PC-3 (cell line): Measurements from ENCODE around the gene COMT. TPM values are rescaled to one million over a fixed set of nuclear protein-coding genes. Genes with fewer than 3 reads are reported as not detected.

Experiments used
- ATAC-seq: fragments of 200-7000 bp; cut with Tn5 transposase; 2 replicates; pipeline ENCODE4 v1.9.1; 2020; ENCODE audit warnings: mild to moderate bottlenecking, moderate library complexity
- BruUV-seq: library from RNA; stranded (reverse); fragments of 400-500 nt; replicated peaks from 2 replicates; lab custom pipeline; 2021; lab: Mats Ljungman, UMichigan
- CTCF ChIA-PET: fragments of 300-600 bp; sonication (Branson Sonifier 250); formaldehyde crosslinking; loops from one replicate; lab custom pipeline; 2022; ENCODE audit warnings: antibody characterized with exemption; lab: Charles Lee
- POLR2A ChIA-PET: fragments of 300-600 bp; sonication (Branson Sonifier 250); formaldehyde crosslinking; loops from one replicate; lab custom pipeline; 2022; ENCODE audit warnings: antibody characterized with exemption; ENCODE audit not compliant: unreplicated experiment; lab: Charles Lee
- DNase-seq: peaks from one replicate; pipeline ENCODE4 v3.0.0-alpha.2; 2015
- H2AFZ ChIP-seq: fragments of 300-600 bp; sonication (generic); 2 replicates; pipeline ENCODE4 v1.6.0; 2016; ENCODE audit warnings: antibody characterized with exemption, low read length
- H3F3A ChIP-seq: fragments of 300-600 bp; sonication (generic); one replicate; pipeline ENCODE4 v1.6.0; 2017; ENCODE audit warnings: antibody characterized with exemption, low read length, control low read depth, mild to moderate bottlenecking; ENCODE audit not compliant: unreplicated experiment
- H3K27ac ChIP-seq: fragments of 300-600 bp; sonication (generic); 2 replicates; pipeline ENCODE4 v1.5.1; 2016; ENCODE audit warnings: mild to moderate bottlenecking, low read length
- H3K27me3 ChIP-seq: fragments of 300-600 bp; sonication (generic); 2 replicates; pipeline ENCODE4 v1.6.1; 2016; ENCODE audit warnings: low read length, mixed read lengths
- H3K36me3 ChIP-seq: fragments of 300-600 bp; sonication (generic); 2 replicates; pipeline ENCODE4 v1.6.1; 2016; ENCODE audit warnings: low read depth, mixed run types, low read length, mixed read lengths
- H3K4me1 ChIP-seq: fragments of 300-600 bp; sonication (generic); 2 replicates; pipeline ENCODE4 v1.5.1; 2016; ENCODE audit warnings: low read length; ENCODE audit not compliant: insufficient read depth
- H3K4me2 ChIP-seq: fragments of 300-600 bp; sonication (generic); 2 replicates; pipeline ENCODE4 v1.6.0; 2016; ENCODE audit warnings: low read length
- H3K4me3 ChIP-seq: fragments of 300-600 bp; sonication (generic); 2 replicates; pipeline ENCODE4 v1.5.1; 2016; ENCODE audit warnings: mild to moderate bottlenecking, low read length, mixed read lengths
- H3K79me2 ChIP-seq: fragments of 300-600 bp; sonication (generic); 2 replicates; pipeline ENCODE4 v1.6.1; 2017; ENCODE audit warnings: low read length, mixed read lengths
- H3K9ac ChIP-seq: fragments of 300-600 bp; sonication (generic); 2 replicates; pipeline ENCODE4 v1.6.0; 2016; ENCODE audit warnings: mild to moderate bottlenecking, low read length
- H3K9me2 ChIP-seq: fragments of 300-600 bp; sonication (generic); replicated peaks from 2 replicates; pipeline ENCODE4 v1.6.1; 2016; ENCODE audit warnings: mixed run types, low read length, mixed read lengths
- H3K9me3 ChIP-seq: fragments of 300-600 bp; sonication (generic); 2 replicates; pipeline ENCODE4 v1.6.1; 2016; ENCODE audit warnings: low read length, mixed read lengths
- H4K20me1 ChIP-seq: fragments of 300-600 bp; sonication (generic); 2 replicates; pipeline ENCODE4 v1.6.1; 2016; ENCODE audit warnings: low read length, mixed read lengths
- CTCF ChIP-seq: fragments of 300-600 bp; sonication (generic); conservative IDR thresholded peaks from 2 replicates; pipeline ENCODE4 v1.5.1; 2017; ENCODE audit warnings: antibody characterized with exemption, low read depth, mild to moderate bottlenecking, low read length
- EZH2 ChIP-seq: fragments of 300-600 bp; sonication (generic); IDR thresholded peaks from one replicate; pipeline ENCODE4 v1.6.1; 2017; ENCODE audit warnings: antibody characterized with exemption, mild to moderate bottlenecking, low read length; ENCODE audit not compliant: unreplicated experiment
- EZH2phosphoT487 ChIP-seq: fragments of 300-600 bp; sonication (generic); IDR thresholded peaks from 2 replicates; pipeline ENCODE4 v1.6.1; 2018; ENCODE audit warnings: mild to moderate bottlenecking, antibody characterized with exemption, low read length, borderline replicate concordance
- intact Hi-C: fragments of 100-400 bp; cut with micrococcal nuclease; formaldehyde crosslinking; loops from 2 replicates; pipeline ENCODE4 v1.9.0; 2023
- total RNA-seq: library from RNA; depleted of rRNA; stranded (reverse); fragments of >200 nt; gene quantifications from 2 replicates; pipeline ENCODE4 v1.2.3, GENCODE V29; 2014

COMT gene
- total RNA-seq, 1 experiment from 2014 or later = 204 TPM

- H3F3A ChIP-seq = no peaks in the 10 kb centered on the region
- DNase-seq = no peak
- H3K9me2 ChIP-seq = no peaks in the 10 kb centered on the region
- no peak overlapping the region for H3K4me3 ChIP-seq
- no peak for ATAC-seq
- intact Hi-C loops = no loop called here
- no peaks in the 10 kb centered on the region for H3K79me2 ChIP-seq
- no peak overlapping the region for H3K9ac ChIP-seq
- H4K20me1 ChIP-seq = no peaks in the 10 kb centered on the region
- no peaks in the 10 kb centered on the region for H3K27me3 ChIP-seq
- POLR2A ChIA-PET = no interaction called here
- no TSS peak for BruUV-seq
- peaks cover 6% of the 10 kb centered on the region; the same call in 1 of the 2 replicates for H3K9me3 ChIP-seq
- H3K4me1 ChIP-seq = no peaks in the 10 kb centered on the region
- TF ChIP-seq CTCF (no peak), EZH2 (no peak), EZH2phosphoT487 (no peak)
- CTCF ChIA-PET = no interaction called here
- no peak overlapping the region for H3K4me2 ChIP-seq
- H3K36me3 ChIP-seq = 0 out of 2 replicates have a peak, but pooled peaks cover 3% of the 10 kb centered on the region
- H2AFZ ChIP-seq = no peak overlapping the region
- no peak overlapping the region for H3K27ac ChIP-seq
Measured at GRCh38 chr22:20000246-20001081, 58.9 kb downstream of the COMT start.

DNA sequence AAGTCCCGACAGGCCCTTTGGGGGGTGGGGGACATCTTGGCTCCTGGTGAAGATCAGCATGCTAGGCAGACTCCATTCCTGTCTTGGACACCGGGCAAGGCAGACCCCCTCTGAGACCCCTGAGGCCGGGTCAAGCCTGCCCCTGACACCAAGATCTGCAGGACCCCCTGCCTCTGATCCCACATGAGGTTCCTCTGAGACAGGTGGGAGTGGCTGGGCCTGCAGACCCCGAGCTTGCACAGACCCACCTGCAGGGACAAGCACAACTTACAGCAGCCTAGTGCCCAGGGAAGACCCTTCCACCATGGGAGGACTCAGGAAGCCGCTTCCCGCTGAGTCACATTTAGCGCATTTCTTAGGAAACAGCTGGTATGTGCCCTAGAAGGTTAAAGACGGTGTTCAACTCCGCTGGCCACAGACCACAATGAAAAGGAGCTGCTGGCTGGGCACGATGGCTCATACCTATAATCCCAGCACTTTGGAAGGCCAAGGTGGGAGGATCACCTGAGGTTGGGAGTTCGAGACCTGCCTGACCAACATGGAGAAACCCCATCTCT is 59.6 kb downstream of the COMT start:
- Histone ChIP-seq H3K4me3 (no peak overlapping the region), H4K20me1 (no peaks in the 10 kb centered on the region), H2AFZ (no peak overlapping the region), H3K9me3 (peaks cover 6% of the 10 kb centered on the region; the same call in 1 of the 2 replicates), H3K4me2 (no peak overlapping the region), H3F3A (no peaks in the 10 kb centered on the region), H3K4me1 (no peaks in the 10 kb centered on the region), H3K79me2 (no peaks in the 10 kb centered on the region), H3K27ac (no peak overlapping the region), H3K36me3 (0 out of 2 replicates have a peak, but pooled peaks cover 3% of the 10 kb centered on the region), H3K9me2 (no peaks in the 10 kb centered on the region), H3K9ac (no peak overlapping the region), H3K27me3 (no peaks in the 10 kb centered on the region)
- no peak for TF ChIP-seq EZH2
- TF ChIP-seq CTCF = no peak
- TF ChIP-seq EZH2phosphoT487 = no peak
- intact Hi-C loops = no loop called here
- DNase-seq (no peak), ATAC-seq (no peak)
- no TSS peak for BruUV-seq
- ChIA-PET CTCF (no interaction called here), POLR2A (no interaction called here)

DNA sequence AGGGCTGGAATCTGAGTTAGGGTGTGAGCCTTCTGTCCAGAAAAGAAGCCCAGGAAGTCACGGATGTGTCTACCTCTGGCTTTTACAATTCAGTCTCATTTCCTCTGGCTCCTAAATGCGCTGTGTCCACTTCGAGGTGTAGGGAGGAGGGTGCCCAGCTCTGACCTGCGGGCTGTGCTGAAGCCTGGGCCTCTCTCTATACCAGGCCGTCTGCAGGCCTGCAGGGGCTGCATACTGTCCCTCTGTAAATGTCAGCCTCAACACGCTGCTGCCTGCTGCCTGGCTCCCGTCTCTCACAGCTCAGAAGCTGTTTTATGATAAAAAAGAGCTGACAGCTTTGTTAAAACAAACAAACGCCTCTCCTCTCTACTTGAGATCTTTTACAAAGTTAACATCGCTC is 60.6 kb downstream of the COMT start:
- Histone ChIP-seq H3K9ac (no peak overlapping the region), H3K27me3 (no peaks in the 10 kb centered on the region), H3K4me1 (no peaks in the 10 kb centered on the region), H3K9me3 (peaks cover 6% of the 10 kb centered on the region; the same call in 1 of the 2 replicates), H3K27ac (no peak overlapping the region), H3K79me2 (no peaks in the 10 kb centered on the region), H3K9me2 (no peaks in the 10 kb centered on the region), H3K4me3 (no peak overlapping the region), H3F3A (no peaks in the 10 kb centered on the region), H3K36me3 (0 out of 2 replicates have a peak, but pooled peaks cover 3% of the 10 kb centered on the region), H3K4me2 (no peak overlapping the region), H2AFZ (no peak overlapping the region), H4K20me1 (no peaks in the 10 kb centered on the region)
- ChIA-PET POLR2A (no interaction called here), CTCF (no interaction called here)
- DNase-seq (no peak), ATAC-seq (no peak)
- no TSS peak for BruUV-seq
- intact Hi-C loops = no loop called here
- no peak for TF ChIP-seq EZH2phosphoT487
- no peak for TF ChIP-seq EZH2
- no peak for TF ChIP-seq CTCF
